GM18861 (cell line): ENCODE data around the gene MEI1.
"Not testable (repeated sequence)": the region's sequence is repeated elsewhere in the genome, so short reads cannot be mapped to it uniquely, and the experiment has no call there.

Experiments used
- ATAC-seq: cut with Tn5 transposase; IDR thresholded peaks from one replicate; pipeline ENCODE4 v1.9.1; 2021; ENCODE audit not compliant: unreplicated experiment

The MEI1 gene

DNA sequence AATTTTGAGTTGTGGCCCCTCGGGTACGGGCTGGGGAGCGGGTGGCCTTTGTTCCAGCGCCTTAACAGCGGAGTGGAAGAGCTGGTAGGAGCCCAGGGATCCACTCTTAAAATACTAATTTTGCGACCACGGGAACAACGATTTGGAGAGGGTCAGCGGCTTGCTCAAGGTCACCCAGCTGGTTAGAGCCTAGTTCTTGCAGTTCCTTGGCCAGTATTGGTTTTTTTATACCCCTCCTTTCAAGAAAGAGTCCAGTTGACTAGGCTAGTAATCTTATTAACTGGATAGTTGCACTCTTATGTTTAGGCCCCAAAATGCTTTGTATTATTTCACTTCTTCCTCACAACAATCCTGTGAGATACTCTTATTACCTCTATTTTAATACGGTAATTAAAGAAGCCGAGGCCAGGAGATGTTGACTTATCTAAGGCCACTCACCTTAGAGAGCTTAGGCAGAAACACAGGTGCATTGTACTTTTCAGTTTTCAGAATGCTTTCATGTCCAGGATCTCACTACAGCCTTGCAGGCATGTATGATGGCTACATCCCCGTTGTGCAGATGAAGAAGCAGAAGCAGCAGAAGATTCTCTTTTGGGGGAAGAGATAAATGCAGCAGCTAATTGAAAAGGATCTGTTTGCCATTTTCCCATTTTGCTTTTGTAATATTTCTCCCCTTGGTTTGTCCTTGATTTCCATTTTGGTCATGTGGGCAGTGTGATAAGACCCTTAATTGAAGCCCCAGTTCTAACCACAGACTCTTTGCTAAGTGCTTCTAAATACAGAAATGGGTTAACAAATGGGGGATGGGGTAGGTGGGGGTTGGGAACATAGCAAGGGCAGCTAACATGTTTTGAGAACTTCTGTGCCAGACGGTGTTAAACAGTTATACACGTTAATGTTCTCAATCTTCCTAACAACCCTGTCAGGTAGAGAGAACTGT lies 135.0 kb downstream of the MEI1 start:
- no peak for ATAC-seq

GRCh38 chr22:41835462-41835861 lies 136.2 kb downstream of the MEI1 start:
- not testable (repeated sequence) for ATAC-seq

GRCh38 chr22:41836551-41836950 lies 137.2 kb downstream of the MEI1 start:
- no peak for ATAC-seq

GRCh38 chr22:41838842-41839618 lies 139.7 kb downstream of the MEI1 start:
- ATAC-seq, result no peak

DNA sequence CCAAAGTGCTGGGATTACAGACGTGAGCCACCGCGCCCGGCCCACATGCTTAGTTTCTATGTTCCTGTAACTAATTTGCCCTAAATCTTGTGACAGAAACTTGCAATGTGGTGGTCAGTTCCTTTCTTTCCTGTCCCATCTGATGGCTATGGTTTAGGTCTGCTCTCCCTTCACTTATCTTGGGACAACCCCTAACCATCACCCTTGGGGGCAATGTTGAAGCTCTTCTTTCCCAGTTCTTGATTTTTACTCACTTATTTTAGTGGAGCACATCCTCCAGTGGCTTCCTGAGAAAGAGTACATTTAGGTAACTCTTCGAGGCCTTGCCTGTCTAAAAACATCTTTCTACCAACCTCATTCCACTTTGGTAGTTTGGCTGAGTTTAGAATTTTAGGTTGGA lies 140.9 kb downstream of the MEI1 start:
- no peak for ATAC-seq

GRCh38 chr22:41841085-41841712 lies 141.9 kb downstream of the MEI1 start:
- ATAC-seq, result no peak

- no peak for ATAC-seq
Measured at GRCh38 chr22:41842996-41843970, 144.0 kb downstream of the MEI1 start.

GRCh38 chr22:41844036-41844435 lies 144.7 kb downstream of the MEI1 start:
- ATAC-seq, result no peak

DNA sequence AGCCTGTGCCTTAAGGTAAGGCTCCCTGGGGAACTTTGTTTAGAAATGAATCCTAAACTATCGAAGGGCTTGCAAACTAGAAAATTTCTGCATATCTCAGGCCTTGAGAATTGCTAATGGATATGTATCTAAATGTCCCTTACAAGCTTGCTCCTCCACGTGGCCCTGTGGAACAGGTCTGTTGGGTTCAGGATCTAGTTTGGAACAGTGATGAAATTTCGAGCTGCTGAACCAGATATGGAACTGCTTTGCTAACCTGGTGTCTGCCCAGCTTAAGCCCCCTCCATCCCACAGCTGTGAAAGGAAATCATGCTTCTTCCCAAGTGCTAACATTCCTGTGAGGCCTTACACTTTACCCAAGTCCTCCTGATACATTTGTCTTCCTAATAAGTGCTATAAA lies 145.2 kb downstream of the MEI1 start:
- ATAC-seq, result no peak

DNA sequence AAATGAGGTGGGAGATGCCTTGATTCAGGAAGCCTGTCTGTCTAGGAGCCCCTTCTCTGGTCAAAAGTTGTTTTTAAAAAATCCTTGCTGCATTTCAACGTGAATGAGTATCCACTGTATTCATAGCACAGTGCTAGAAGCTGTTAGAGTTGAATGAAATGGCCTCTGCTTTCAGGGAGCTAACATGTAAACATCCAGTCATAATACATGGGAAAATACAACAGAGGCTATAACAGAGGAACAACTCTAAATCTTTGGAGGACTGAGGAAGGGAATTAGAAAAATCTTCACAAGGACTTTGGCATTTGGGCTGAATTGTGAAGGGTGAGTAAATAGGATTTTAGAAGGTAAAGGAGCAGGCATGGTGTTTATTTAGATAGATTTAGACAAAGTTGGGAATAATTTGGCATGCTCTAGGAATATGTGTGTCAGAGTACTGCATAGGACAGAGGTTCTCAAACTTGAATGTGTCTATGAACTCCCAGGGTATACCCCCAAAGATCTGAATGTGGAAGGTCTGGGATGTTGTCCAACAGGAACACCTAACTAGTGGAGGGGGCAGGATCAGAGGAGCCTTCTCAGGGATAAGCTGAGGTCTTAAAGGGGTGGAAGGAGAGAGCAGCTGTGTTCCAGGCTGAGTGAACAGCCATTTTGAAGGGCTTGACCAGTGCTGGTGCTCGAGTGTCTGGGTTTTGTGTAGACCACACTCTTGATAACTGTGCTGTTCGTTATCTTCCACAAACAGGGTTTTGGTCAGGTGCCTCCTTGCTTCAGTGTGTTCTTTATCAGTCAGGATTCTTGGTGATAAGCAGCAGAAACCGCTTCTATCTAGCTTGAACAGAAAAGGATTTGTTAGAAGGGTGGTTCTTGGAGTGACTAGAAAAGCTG lies 146.3 kb downstream of the MEI1 start:
- ATAC-seq, result no peak

GRCh38 chr22:41846268-41846987 lies 147.1 kb downstream of the MEI1 start:
- ATAC-seq, result no peak

DNA sequence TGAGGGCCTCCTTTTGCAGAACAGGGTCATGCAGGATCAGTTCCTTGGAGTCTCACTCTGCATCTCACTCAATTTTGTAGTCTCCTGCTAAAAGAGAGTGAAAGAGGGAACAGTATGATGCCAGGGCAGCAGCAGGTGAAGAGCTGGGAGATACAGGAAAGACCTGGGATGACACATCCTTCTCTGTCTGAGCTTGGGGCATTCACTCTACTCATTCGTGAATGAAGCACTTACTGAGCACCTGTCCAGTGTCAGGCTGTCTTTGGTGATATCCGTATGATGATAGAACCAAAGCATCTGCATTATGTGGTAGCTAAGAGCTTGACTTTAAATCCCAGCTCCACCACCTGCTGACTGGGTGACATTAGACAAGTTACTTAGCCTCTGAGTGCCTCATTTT lies 148.0 kb downstream of the MEI1 start:
- ATAC-seq, result no peak

DNA sequence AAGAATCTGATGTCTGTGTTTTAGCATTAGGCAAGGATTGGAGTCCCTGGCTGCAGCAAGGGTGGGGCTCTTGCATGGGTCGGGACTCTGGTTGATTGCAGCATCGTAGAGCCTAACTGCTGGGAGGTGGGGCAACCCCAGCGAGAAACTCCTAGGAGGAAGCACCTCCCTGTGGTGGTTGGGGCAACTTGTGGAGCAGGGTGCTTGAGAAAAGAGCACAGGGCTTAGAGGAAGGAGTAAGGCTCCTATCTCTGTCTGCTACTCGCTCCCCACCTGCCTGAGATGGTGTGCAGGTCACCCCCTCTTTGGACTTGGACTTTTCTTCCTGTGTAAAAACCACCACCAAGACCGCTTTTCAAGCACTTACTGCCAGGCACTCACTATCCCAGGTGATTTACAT lies 149.2 kb downstream of the MEI1 start:
- no peak for ATAC-seq
